A549 treated with DMSO at 1 μM for 4 hours (cell line): ENCODE measurements around the gene CDC123. TPM values are rescaled to one million over a fixed set of nuclear protein-coding genes. Genes with fewer than 3 reads are reported as not detected.

Experiments
- total RNA-seq: library from RNA; stranded (reverse); fragments of 200-300 nt; extraction: Qiagen RNA extraction; gene quantifications from 5 replicates; pipeline ENCODE4 v1.2.3, GENCODE V29; 2022; ENCODE audit warnings: low read depth

The CDC123 gene, protein sequence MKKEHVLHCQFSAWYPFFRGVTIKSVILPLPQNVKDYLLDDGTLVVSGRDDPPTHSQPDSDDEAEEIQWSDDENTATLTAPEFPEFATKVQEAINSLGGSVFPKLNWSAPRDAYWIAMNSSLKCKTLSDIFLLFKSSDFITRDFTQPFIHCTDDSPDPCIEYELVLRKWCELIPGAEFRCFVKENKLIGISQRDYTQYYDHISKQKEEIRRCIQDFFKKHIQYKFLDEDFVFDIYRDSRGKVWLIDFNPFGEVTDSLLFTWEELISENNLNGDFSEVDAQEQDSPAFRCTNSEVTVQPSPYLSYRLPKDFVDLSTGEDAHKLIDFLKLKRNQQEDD
- 131 to 178 TPM (median 136 TPM) in 5 replicates for total RNA-seq

GRCh38 chr10:12195603-12196506 is at the start of gene CDC123, which contains the start of gene NUDT5:
CDC123 (plus strand) TSS chr10:12196188; CDS start chr10:12196246, 58 bp downstream.
NUDT5 (minus strand) TSS chr10:12195891; CDS start chr10:12186291, 9,600 bp downstream.

Other genes starting within 250 kb of the CDC123 start
- 14.4 to 20.1 TPM (median 17.2 TPM) in 5 replicates for gene UPF2, start 153.4 kb upstream of the CDC123 start, total RNA-seq
- 7.9 to 12.0 TPM (median 10.1 TPM) in 5 replicates for gene DHTKD1, start 127.2 kb upstream of the CDC123 start, total RNA-seq
- gene SEC61A2, start 66.5 kb upstream of the CDC123 start, total RNA-seq = 12.6 to 14.6 TPM (median 13.3 TPM) in 5 replicates
- 133 to 147 TPM (median 144 TPM) in 5 replicates for gene NUDT5, start 297 bp upstream of the CDC123 start, total RNA-seq
- 6.7 to 9.1 TPM (median 8.8 TPM) in 5 replicates for gene CAMK1D, start 153.4 kb downstream of the CDC123 start, total RNA-seq